Osteocyte (in vitro differentiated cells): ENCODE measurements around the gene LMOD1. TPM values are rescaled to one million over a fixed set of nuclear protein-coding genes. Genes with fewer than 3 reads are reported as not detected.
A peak's percentile ranks its signal among the peaks of the same experiment; 100 is the strongest.
"Not testable (repeated sequence)": the region's sequence is repeated elsewhere in the genome, so short reads cannot be mapped to it uniquely, and the experiment has no call there.

Source experiments
- DNase-seq: peaks from one replicate; pipeline ENCODE4 v3.0.0; 2021; ENCODE audit warnings: mixed read lengths; ENCODE audit not compliant: unreplicated experiment; ENCODE audit errors: extremely low spot score
- H3K27ac Mint-ChIP-seq: one replicate; pipeline ENCODE4 v1.8.0; 2021; ENCODE audit warnings: mild to moderate bottlenecking, mixed read lengths; ENCODE audit not compliant: unreplicated experiment
- H3K27me3 Mint-ChIP-seq: one replicate; pipeline ENCODE4 v1.8.0; 2021; ENCODE audit warnings: mixed read lengths; ENCODE audit not compliant: unreplicated experiment
- H3K36me3 Mint-ChIP-seq: one replicate; pipeline ENCODE4 v1.8.0; 2021; ENCODE audit warnings: mixed read lengths; ENCODE audit not compliant: unreplicated experiment
- H3K4me1 Mint-ChIP-seq: one replicate; pipeline ENCODE4 v1.8.0; 2021; ENCODE audit warnings: mixed read lengths; ENCODE audit not compliant: unreplicated experiment
- H3K4me3 Mint-ChIP-seq: one replicate; pipeline ENCODE4 v1.8.0; 2021; ENCODE audit warnings: mild to moderate bottlenecking, moderate library complexity, mixed read lengths; ENCODE audit not compliant: unreplicated experiment
- H3K9me3 Mint-ChIP-seq: one replicate; pipeline ENCODE4 v1.8.0; 2021; ENCODE audit warnings: mixed read lengths; ENCODE audit not compliant: unreplicated experiment
- total RNA-seq: library from RNA; stranded (reverse); gene quantifications from 2 replicates; pipeline ENCODE4 v1.2.1, GENCODE V29; 2021
- TF ChIP-seq, protein P1 (sequence below): fragments of 200-600 bp; sonication (generic); IDR thresholded peaks from 2 replicates; pipeline ENCODE4 v1.5.0; 2021; ENCODE audit warnings: antibody characterized with exemption, mild to moderate bottlenecking, moderate library complexity

The LMOD1 gene
- total RNA-seq, 1 donor from 2014 or later: 15.9 TPM

DNA sequence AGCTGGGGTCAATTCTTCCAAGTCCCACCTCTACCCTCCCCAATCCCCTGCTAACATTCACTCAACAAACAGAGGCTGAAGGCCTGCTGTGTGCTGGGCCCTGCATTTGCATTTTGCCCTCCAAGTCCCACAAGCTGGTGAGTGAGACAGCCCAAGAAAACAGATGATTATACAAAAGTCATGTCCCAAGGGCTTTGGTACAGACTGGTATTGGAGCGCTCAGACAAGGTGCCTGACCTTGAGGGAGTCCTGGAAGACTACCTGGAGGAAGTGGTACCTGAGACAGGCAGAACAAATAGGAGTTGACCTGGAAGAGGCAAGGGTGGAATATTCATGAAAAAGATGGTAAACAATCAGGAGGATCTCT is 4.2 kb downstream of the LMOD1 start:
- no peaks in the 10 kb centered on the region for H3K27me3 Mint-ChIP-seq
- TF ChIP-seq, protein P1, sequence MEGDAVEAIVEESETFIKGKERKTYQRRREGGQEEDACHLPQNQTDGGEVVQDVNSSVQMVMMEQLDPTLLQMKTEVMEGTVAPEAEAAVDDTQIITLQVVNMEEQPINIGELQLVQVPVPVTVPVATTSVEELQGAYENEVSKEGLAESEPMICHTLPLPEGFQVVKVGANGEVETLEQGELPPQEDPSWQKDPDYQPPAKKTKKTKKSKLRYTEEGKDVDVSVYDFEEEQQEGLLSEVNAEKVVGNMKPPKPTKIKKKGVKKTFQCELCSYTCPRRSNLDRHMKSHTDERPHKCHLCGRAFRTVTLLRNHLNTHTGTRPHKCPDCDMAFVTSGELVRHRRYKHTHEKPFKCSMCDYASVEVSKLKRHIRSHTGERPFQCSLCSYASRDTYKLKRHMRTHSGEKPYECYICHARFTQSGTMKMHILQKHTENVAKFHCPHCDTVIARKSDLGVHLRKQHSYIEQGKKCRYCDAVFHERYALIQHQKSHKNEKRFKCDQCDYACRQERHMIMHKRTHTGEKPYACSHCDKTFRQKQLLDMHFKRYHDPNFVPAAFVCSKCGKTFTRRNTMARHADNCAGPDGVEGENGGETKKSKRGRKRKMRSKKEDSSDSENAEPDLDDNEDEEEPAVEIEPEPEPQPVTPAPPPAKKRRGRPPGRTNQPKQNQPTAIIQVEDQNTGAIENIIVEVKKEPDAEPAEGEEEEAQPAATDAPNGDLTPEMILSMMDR: no peak
- H3K4me3 Mint-ChIP-seq: no peak overlapping the region
- H3K27ac Mint-ChIP-seq: peak overlapping the region; percentile 70
- no peaks in the 10 kb centered on the region for H3K36me3 Mint-ChIP-seq
- DNase-seq: no peak
- H3K4me1 Mint-ChIP-seq: peaks cover 74% of the 10 kb centered on the region
- no peaks in the 10 kb centered on the region for H3K9me3 Mint-ChIP-seq

DNA sequence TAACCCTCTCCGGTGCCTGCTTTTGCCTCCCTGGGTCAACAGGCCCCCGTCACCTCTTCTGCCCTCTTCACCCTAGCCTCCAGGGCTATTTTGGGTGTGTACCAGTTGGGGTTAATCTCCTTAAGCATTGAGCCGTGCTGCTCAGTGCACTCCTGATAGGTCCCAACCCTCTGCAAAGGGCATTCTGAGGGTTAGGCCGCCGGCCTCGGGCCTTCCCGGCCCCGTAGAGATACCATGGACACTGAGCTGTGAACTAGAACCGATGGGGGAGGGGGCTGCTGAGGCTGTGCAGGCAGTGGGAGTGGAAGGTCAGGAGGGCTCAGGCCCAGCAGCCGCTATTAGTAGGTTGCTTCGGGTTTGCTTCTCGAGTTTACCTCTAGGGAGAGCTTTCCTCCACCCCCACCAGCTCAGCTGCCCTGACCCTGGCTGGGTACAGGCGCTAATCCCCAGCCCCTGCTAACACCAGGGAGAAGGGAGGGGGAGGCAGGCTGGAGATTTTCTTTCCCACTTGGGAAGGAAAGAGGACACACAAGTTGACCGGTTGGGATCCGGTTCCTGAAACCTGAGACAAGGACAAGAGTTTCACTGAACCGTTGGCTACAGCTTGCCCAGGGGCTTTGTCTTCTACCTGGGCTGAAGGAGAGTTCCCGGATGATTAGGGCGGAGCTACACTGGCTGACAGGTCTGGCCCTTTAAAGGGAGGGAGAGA is 4.8 kb downstream of the LMOD1 start:
- Mint-ChIP-seq H3K27ac (peak overlapping the region; percentile 70), H3K4me1 (peaks cover 68% of the 10 kb centered on the region)
- DNase-seq: no peak

DNA sequence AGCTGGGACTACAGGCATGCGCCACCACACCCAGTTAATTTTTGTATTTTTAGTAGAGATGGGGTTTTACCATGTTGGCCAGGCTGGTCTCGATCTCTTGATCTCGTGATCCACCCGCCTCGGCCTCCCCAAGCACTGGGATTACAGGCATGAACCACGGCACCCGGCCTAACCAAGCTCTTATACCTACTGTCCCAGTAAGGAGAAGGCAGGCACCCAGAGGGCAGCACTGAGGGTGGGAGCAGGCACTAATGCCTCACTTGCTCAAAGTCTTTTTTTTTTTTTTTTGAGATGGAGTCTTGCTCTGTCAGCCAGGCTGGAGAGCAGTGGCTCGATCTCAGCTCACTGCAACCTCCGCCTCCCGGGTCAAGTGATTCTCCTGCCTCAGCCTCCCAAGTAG is 6.0 kb downstream of the LMOD1 start:
- H3K27me3 Mint-ChIP-seq, H3K4me3 Mint-ChIP-seq, H3K36me3 Mint-ChIP-seq, DNase-seq, H3K9me3 Mint-ChIP-seq: not testable (repeated sequence)
- peaks cover 59% of the 10 kb centered on the region for H3K4me1 Mint-ChIP-seq
- peak overlapping the region; percentile 87 for H3K27ac Mint-ChIP-seq

More for the DNA sequence above, 4.8 kb downstream of the LMOD1 start:
- Mint-ChIP-seq H3K4me3 (peak overlapping the region; percentile 51), H3K9me3 (no peaks in the 10 kb centered on the region), H3K36me3 (no peaks in the 10 kb centered on the region), H3K27me3 (no peaks in the 10 kb centered on the region)
- TF ChIP-seq, protein P1: no peak

DNA sequence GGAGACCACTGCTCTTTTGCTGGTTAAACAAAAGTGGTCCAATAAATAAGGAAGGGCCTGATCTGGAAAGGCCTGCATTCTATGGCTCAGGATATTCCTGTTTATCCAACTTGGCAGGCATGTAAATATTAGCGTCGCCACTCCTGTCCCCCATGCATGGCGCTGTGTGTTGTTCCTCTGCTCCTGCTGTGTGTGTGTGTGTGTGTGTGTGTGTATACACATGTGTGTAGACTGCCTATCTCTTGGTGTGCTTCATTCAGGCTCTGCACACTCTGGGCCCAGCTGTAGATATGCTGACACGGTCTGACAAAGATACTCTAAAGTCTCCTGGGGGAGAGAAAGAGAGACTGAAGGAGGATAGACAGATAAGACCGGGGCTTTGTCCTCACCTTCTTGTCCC is 6.8 kb downstream of the LMOD1 start:
- Mint-ChIP-seq H3K36me3 (peaks cover 2% of the 10 kb centered on the region), H3K4me1 (peaks cover 59% of the 10 kb centered on the region), H3K27ac (peak overlapping the region; percentile 87), H3K9me3 (no peaks in the 10 kb centered on the region), H3K27me3 (no peaks in the 10 kb centered on the region), H3K4me3 (no peak overlapping the region)
- TF ChIP-seq, protein P1: no peak
- DNase-seq: no peak

DNA sequence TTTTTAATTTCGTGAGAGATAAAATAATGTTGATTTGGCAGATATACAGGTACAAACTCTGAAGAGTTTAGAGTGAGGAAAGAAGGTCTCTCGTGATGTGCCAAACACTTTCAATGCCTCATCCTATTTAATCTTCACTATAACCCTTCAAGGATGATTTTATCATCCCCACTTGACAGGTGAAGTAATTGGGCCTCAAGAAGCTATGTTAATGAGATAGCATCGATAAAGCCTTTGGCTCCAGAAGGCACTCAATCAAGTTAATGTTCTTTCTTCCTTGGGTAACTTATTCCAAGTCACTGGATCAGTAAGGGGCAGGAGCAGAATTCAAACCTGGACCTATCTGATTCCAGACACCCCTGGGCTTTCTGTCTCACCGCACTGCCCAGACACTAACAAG is 7.2 kb downstream of the LMOD1 start:
- Mint-ChIP-seq H3K27me3 (no peaks in the 10 kb centered on the region), H3K4me3 (no peak overlapping the region), H3K4me1 (peaks cover 59% of the 10 kb centered on the region), H3K27ac (peak overlapping the region; percentile 87), H3K9me3 (no peaks in the 10 kb centered on the region), H3K36me3 (peaks cover 2% of the 10 kb centered on the region)
- TF ChIP-seq, protein P1: no peak
- DNase-seq: no peak
